Fibroblast of lung (primary cell): ENCODE measurements around the gene OOSP4B. TPM values are rescaled to one million over a fixed set of nuclear protein-coding genes. Genes with fewer than 3 reads are reported as not detected.

ENCODE experiments used
- DNase-seq, 2 donors: peaks; one replicate each; pipeline versions ENCODE4 v3.0.0 to v3.0.0-alpha.2; 2010; ENCODE audit warnings: low read depth in 2 of 2
- H2AFZ ChIP-seq: 2 replicates; pipeline ENCODE4 v1.5.1; 2012; ENCODE audit warnings: low read length, control low read depth, inconsistent platforms
- H3K27ac ChIP-seq: 2 replicates; pipeline ENCODE4 v1.5.1; 2011; ENCODE audit warnings: low read length, control low read depth; ENCODE audit not compliant: insufficient read depth
- H3K27me3 ChIP-seq: 2 replicates; pipeline ENCODE4 v1.5.1; 2011; ENCODE audit warnings: mild to moderate bottlenecking, low read length; ENCODE audit not compliant: control insufficient read depth, insufficient read depth
- H3K36me3 ChIP-seq: 2 replicates; pipeline ENCODE4 v1.5.1; 2011; ENCODE audit warnings: low read length; ENCODE audit not compliant: control insufficient read depth, insufficient read depth
- H3K4me1 ChIP-seq: 2 replicates; pipeline ENCODE4 v1.5.1; 2011; ENCODE audit warnings: low read length; ENCODE audit not compliant: control insufficient read depth, insufficient read depth; ENCODE audit errors: extremely low read depth
- H3K4me2 ChIP-seq: 2 replicates; pipeline ENCODE4 v1.5.1; 2011; ENCODE audit warnings: low read length, control low read depth; ENCODE audit not compliant: insufficient read depth; ENCODE audit errors: extremely low read depth
- H3K4me3 ChIP-seq, 4 experiments: fragments of 200-600 bp in 1 of 4; sonication (generic) in 1 of 4; replicated peaks in 1 of 4; 2 replicates each; pipeline ENCODE4 v1.5.1; 2011 to 2016; ENCODE audit warnings: low read length in 4 of 4, low read depth in 3 of 4, mild to moderate bottlenecking in 3 of 4, control low read depth in 2 of 4, inconsistent platforms in 1 of 4, mixed read lengths in 1 of 4; ENCODE audit not compliant: insufficient read depth in 1 of 4; ENCODE audit errors: control extremely low read depth in 1 of 4
- H3K79me2 ChIP-seq: 2 replicates; pipeline ENCODE4 v1.5.1; 2012; ENCODE audit warnings: mild to moderate bottlenecking, low read length, inconsistent platforms; ENCODE audit not compliant: control insufficient read depth, insufficient read depth
- H3K9ac ChIP-seq: 2 replicates; pipeline ENCODE4 v1.5.1; 2011; ENCODE audit warnings: mild to moderate bottlenecking, low read length, control low read depth; ENCODE audit not compliant: insufficient read depth
- H3K9me3 ChIP-seq: 2 replicates; pipeline ENCODE4 v1.5.1; 2012; ENCODE audit warnings: low read depth, low read length; ENCODE audit not compliant: control insufficient read depth, insufficient read depth
- H4K20me1 ChIP-seq: 2 replicates; pipeline ENCODE4 v1.5.1; 2011; ENCODE audit warnings: low read length; ENCODE audit not compliant: control insufficient read depth, insufficient read depth; ENCODE audit errors: extremely low read depth
- CTCF ChIP-seq, 2 donors: IDR thresholded peaks in 1 of 2; conservative IDR thresholded peaks in 1 of 2; 1 replicate in 1 of 2; 2 replicates in 1 of 2; pipeline ENCODE4 v1.5.1; 2011 to 2012; ENCODE audit warnings: low read length in 2 of 2, control low read depth in 1 of 2, inconsistent platforms in 1 of 2, low read depth in 1 of 2, mild to moderate bottlenecking in 1 of 2
- EZH2 ChIP-seq: IDR thresholded peaks from 2 replicates; pipeline ENCODE4 v1.5.1; 2012; ENCODE audit warnings: low read length, control low read depth, mild to moderate bottlenecking; ENCODE audit errors: missing control alignments
- polyA plus RNA-seq, 2 donors: library from polyadenylated mRNA; depleted of rRNA in 1 of 2; stranded (reverse) in 1 of 2; unstranded in 1 of 2; fragments of >200 nt; gene quantifications; 2 replicates each; pipeline ENCODE4 v1.2.1, GENCODE V29; 2011 to 2012; ENCODE audit warnings: missing spikeins in 1 of 2
- total RNA-seq: library from RNA; depleted of rRNA; stranded (reverse); fragments of >200 nt; gene quantifications from 2 replicates; pipeline ENCODE4 v1.2.1, GENCODE V29; 2014

The OOSP4B gene
- total and polyA plus RNA-seq, 2 donors (not counting 1 experiment from before 2014, with no cell fraction given) = not detected

DNA sequence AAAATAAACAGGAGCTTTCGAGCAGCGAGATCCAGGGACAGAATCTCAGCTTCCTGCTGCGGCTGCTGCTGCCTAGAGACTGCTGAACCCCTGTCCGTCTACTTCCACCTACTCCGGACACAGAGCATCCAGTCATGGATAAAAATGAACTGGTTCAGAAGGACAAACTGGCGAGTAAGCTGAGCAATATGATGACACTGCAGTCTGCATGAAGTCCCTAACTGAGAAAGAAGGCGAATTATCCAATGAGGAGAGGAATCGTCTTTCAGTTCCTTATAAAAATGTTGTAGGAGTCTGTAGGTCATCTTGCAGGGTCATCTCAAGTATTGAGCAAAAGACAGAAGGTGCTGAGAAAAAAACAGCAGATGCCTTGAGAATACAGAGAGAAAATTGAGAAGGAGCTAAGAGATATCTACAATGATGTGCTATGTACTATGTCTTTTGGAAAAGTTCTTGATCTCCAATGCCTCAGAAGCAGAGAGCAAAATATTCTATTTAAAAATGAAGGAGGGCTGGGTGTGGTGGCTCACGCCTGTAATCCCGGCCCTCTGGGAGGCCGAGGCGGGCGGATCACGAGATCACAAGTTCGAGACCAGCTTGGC lies 60.3 kb downstream of the OOSP4B start:
- no peaks in the 10 kb centered on the region for H4K20me1 ChIP-seq
- H3K79me2 ChIP-seq = no peaks in the 10 kb centered on the region
- H3K27ac ChIP-seq = no peak overlapping the region
- no peak overlapping the region for H3K4me3 ChIP-seq
- no peaks in the 10 kb centered on the region for H3K4me1 ChIP-seq
- no peak for TF ChIP-seq EZH2
- TF ChIP-seq CTCF (conservative IDR thresholded peaks at IDR 0.05 in 1 of 2, IDR thresholded peaks at IDR 0.05 in 1 of 2; ENCODE audit: low read depth in 1 of 2, low read length in 2 of 2) = no peak
- H3K4me2 ChIP-seq = no peak overlapping the region
- DNase-seq = no peak
- H3K9ac ChIP-seq = no peak overlapping the region
- no peaks in the 10 kb centered on the region for H3K9me3 ChIP-seq
- no peak overlapping the region for H2AFZ ChIP-seq
- H3K27me3 ChIP-seq = no peaks in the 10 kb centered on the region
- H3K36me3 ChIP-seq = no peaks in the 10 kb centered on the region

- no peak for DNase-seq
- no peaks in the 10 kb centered on the region for H3K79me2 ChIP-seq
- H4K20me1 ChIP-seq = no peaks in the 10 kb centered on the region
- H3K4me2 ChIP-seq = no peak overlapping the region
- no peak overlapping the region for H3K4me3 ChIP-seq
- no peak for TF ChIP-seq EZH2
- no peak for TF ChIP-seq CTCF (conservative IDR thresholded peaks at IDR 0.05 in 1 of 2, IDR thresholded peaks at IDR 0.05 in 1 of 2; ENCODE audit: low read depth in 1 of 2, low read length in 2 of 2)
- no peak overlapping the region for H3K27ac ChIP-seq
- no peak overlapping the region for H3K9ac ChIP-seq
- no peaks in the 10 kb centered on the region for H3K36me3 ChIP-seq
- no peaks in the 10 kb centered on the region for H3K9me3 ChIP-seq
- no peak overlapping the region for H2AFZ ChIP-seq
- H3K4me1 ChIP-seq = no peaks in the 10 kb centered on the region
- no peaks in the 10 kb centered on the region for H3K27me3 ChIP-seq
These were observed 61.0 kb downstream of the OOSP4B start for GRCh38 chr11:60077981-60078380.

GRCh38 chr11:60078745-60079144 lies 61.8 kb downstream of the OOSP4B start:
- Histone ChIP-seq H4K20me1 (no peaks in the 10 kb centered on the region), H3K27ac (no peak overlapping the region), H3K27me3 (no peaks in the 10 kb centered on the region), H2AFZ (no peak overlapping the region), H3K79me2 (no peaks in the 10 kb centered on the region), H3K4me2 (no peak overlapping the region), H3K4me1 (no peaks in the 10 kb centered on the region), H3K9ac (no peak overlapping the region), H3K4me3 (no peak overlapping the region), H3K9me3 (no peaks in the 10 kb centered on the region), H3K36me3 (no peaks in the 10 kb centered on the region)
- DNase-seq = no peak
- TF ChIP-seq EZH2 = no peak
- TF ChIP-seq CTCF (conservative IDR thresholded peaks at IDR 0.05 in 1 of 2, IDR thresholded peaks at IDR 0.05 in 1 of 2; ENCODE audit: low read depth in 1 of 2, low read length in 2 of 2) = no peak
